KMS-11 (cell line): ENCODE data around the gene MMAA.
"Not testable (repeated sequence)": the region's sequence is repeated elsewhere in the genome, so short reads cannot be mapped to it uniquely, and the experiment has no call there.

Source experiments
- H2AFZ ChIP-seq: fragments of 200-600 bp; sonication (generic); 2 replicates; pipeline ENCODE4 v1.6.1; 2016; ENCODE audit warnings: antibody characterized with exemption, mixed run types, low read depth
- H3K27ac ChIP-seq: fragments of 200-600 bp; sonication (generic); 2 replicates; pipeline ENCODE4 v1.6.1; 2016; ENCODE audit warnings: mild to moderate bottlenecking, mixed run types
- H3K27me3 ChIP-seq: fragments of 200-600 bp; sonication (generic); 2 replicates; pipeline ENCODE4 v1.6.1; 2017; ENCODE audit warnings: mild to moderate bottlenecking, low read depth, mixed run types, moderate library complexity; ENCODE audit not compliant: insufficient read depth
- H3K36me3 ChIP-seq: fragments of 200-600 bp; sonication (generic); 2 replicates; pipeline ENCODE4 v1.6.1; 2017; ENCODE audit warnings: mild to moderate bottlenecking, mixed run types; ENCODE audit not compliant: insufficient read depth
- H3K4me1 ChIP-seq: fragments of 200-600 bp; sonication (generic); 2 replicates; pipeline ENCODE4 v1.6.1; 2016; ENCODE audit warnings: mild to moderate bottlenecking, low read depth, mixed run types; ENCODE audit not compliant: poor library complexity, severe bottlenecking
- H3K4me2 ChIP-seq: fragments of 200-600 bp; sonication (generic); 2 replicates; pipeline ENCODE4 v1.7.0; 2016; ENCODE audit warnings: mild to moderate bottlenecking, mixed run types
- H3K4me3 ChIP-seq: fragments of 200-600 bp; sonication (generic); IDR thresholded peaks from 2 replicates; pipeline ENCODE4 v1.6.1; 2017; ENCODE audit warnings: low read depth, low read length, mixed read lengths; ENCODE audit not compliant: insufficient read depth
- H3K79me2 ChIP-seq: fragments of 200-600 bp; sonication (generic); 2 replicates; pipeline ENCODE4 v1.6.1; 2016; ENCODE audit warnings: low read depth, mixed run types; ENCODE audit not compliant: insufficient read depth
- H3K9ac ChIP-seq: fragments of 200-600 bp; sonication (generic); 2 replicates; pipeline ENCODE4 v1.6.1; 2016; ENCODE audit warnings: mild to moderate bottlenecking, mixed run types
- H4K20me1 ChIP-seq: fragments of 200-600 bp; sonication (generic); 2 replicates; pipeline ENCODE4 v1.6.1; 2016; ENCODE audit warnings: mild to moderate bottlenecking, mixed run types; ENCODE audit not compliant: insufficient read depth
- TF ChIP-seq, protein P1 (sequence below): fragments of 200-600 bp; sonication (generic); conservative IDR thresholded peaks from 2 replicates; pipeline ENCODE4 v1.6.1; 2017; ENCODE audit warnings: low read depth, mild to moderate bottlenecking, antibody characterized with exemption, low read length, moderate library complexity, mixed read lengths

MMAA gene

DNA sequence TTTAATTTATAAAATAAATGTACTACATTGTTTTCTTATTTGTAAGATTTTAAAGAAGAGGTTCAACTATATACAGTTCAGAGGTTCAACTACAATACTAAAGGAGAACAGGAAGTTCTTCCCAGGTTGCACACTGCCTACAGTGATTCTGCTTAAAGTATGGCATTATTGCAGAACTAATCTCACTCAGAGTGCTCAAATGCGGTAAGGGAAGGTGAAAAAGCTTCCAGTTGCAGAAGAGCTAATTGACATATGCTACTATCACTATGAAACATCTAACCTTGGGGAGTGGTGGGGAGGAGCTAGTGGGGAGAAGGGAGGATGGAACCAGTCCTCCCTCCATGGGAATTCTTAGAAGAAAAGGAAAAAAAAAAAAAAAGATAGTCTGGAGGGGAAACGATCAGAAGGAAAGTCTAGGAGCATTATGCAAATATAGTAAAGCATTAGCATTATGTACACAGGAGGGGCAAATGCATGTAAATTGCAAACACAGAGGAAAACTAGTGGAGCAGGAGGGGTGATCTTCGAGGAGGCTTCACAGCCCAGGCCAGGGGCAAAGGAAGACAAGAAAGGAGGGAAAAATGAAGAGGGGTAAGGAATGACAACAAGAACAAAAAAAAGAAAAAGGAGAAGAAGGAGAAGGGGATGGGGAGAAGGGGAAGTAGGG is 32.0 kb upstream of the MMAA start:
- H3K79me2 ChIP-seq, result no peaks in the 10 kb centered on the region
- no peak overlapping the region for H3K4me3 ChIP-seq
- H3K4me2 ChIP-seq, result no peak overlapping the region
- TF ChIP-seq, protein P1, sequence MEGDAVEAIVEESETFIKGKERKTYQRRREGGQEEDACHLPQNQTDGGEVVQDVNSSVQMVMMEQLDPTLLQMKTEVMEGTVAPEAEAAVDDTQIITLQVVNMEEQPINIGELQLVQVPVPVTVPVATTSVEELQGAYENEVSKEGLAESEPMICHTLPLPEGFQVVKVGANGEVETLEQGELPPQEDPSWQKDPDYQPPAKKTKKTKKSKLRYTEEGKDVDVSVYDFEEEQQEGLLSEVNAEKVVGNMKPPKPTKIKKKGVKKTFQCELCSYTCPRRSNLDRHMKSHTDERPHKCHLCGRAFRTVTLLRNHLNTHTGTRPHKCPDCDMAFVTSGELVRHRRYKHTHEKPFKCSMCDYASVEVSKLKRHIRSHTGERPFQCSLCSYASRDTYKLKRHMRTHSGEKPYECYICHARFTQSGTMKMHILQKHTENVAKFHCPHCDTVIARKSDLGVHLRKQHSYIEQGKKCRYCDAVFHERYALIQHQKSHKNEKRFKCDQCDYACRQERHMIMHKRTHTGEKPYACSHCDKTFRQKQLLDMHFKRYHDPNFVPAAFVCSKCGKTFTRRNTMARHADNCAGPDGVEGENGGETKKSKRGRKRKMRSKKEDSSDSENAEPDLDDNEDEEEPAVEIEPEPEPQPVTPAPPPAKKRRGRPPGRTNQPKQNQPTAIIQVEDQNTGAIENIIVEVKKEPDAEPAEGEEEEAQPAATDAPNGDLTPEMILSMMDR, result no peak
- H4K20me1 ChIP-seq, result no peaks in the 10 kb centered on the region
- no peak overlapping the region for H3K9ac ChIP-seq
- no peaks in the 10 kb centered on the region for H3K27me3 ChIP-seq
- no peak overlapping the region for H2AFZ ChIP-seq
- no peaks in the 10 kb centered on the region for H3K36me3 ChIP-seq
- H3K27ac ChIP-seq, result no peak overlapping the region
- H3K4me1 ChIP-seq, result no peaks in the 10 kb centered on the region

- H4K20me1 ChIP-seq, H3K27ac ChIP-seq, H3K27me3 ChIP-seq, H3K4me3 ChIP-seq, H3K4me2 ChIP-seq, H3K36me3 ChIP-seq, H3K9ac ChIP-seq, H3K79me2 ChIP-seq, H3K4me1 ChIP-seq, H2AFZ ChIP-seq: not testable (repeated sequence)
Observed at GRCh38 chr4:145589381-145589780, 29.8 kb upstream of the MMAA start.

- Histone ChIP-seq H3K4me2 (no peak overlapping the region), H3K9ac (no peak overlapping the region), H3K79me2 (no peaks in the 10 kb centered on the region), H3K27ac (no peak overlapping the region), H2AFZ (no peak overlapping the region), H3K4me1 (no peaks in the 10 kb centered on the region), H3K27me3 (no peaks in the 10 kb centered on the region), H3K4me3 (no peak overlapping the region), H4K20me1 (no peaks in the 10 kb centered on the region), H3K36me3 (no peaks in the 10 kb centered on the region)
- TF ChIP-seq, protein P1, result no peak
Observed at GRCh38 chr4:145589916-145590702, 29.1 kb upstream of the MMAA start.

DNA sequence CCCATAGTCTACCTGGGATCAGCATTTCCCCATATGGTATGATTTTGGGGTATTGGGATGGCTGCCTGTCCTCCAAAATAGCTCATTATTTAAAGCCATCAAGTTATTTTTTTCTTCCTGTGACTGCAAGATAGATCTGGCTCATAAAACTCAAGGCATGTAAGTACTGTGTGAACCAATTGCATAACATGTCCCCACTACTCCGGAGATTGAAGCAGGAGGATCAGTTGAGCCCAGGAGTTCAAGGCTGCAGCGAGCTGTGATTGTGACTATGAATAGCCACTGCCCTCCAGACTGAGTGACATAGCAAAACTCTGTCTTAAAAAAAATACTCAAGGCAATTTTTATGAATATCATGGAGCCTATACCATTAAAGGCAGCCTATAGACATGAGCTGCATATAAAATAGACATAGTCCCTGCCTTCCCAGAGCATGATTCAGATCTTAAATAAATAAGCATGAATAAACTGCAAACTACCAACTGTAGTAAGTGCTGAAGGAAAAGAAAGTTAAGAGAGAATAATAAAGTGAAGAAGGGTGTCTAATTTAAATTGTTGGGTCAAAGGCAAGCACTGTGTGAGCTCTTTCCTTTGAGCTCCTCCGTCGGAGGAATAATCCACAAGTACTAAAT is 16.9 kb upstream of the MMAA start:
- TF ChIP-seq, protein P1, result no peak
- Histone ChIP-seq H3K4me3 (no peak overlapping the region), H3K27me3 (no peaks in the 10 kb centered on the region), H3K79me2 (no peaks in the 10 kb centered on the region), H4K20me1 (no peaks in the 10 kb centered on the region), H3K9ac (no peak overlapping the region), H3K27ac (no peak overlapping the region), H3K4me1 (no peaks in the 10 kb centered on the region), H3K4me2 (no peak overlapping the region), H3K36me3 (no peaks in the 10 kb centered on the region), H2AFZ (no peak overlapping the region)

- H3K36me3 ChIP-seq, result no peaks in the 10 kb centered on the region
- TF ChIP-seq, protein P1, result no peak
- H3K27ac ChIP-seq, result no peak overlapping the region
- H4K20me1 ChIP-seq, result no peaks in the 10 kb centered on the region
- no peaks in the 10 kb centered on the region for H3K4me1 ChIP-seq
- no peak overlapping the region for H3K9ac ChIP-seq
- H3K79me2 ChIP-seq, result no peaks in the 10 kb centered on the region
- no peaks in the 10 kb centered on the region for H3K27me3 ChIP-seq
- H3K4me2 ChIP-seq, result no peak overlapping the region
- no peak overlapping the region for H3K4me3 ChIP-seq
- no peak overlapping the region for H2AFZ ChIP-seq
Observed at GRCh38 chr4:145605941-145606340, 13.2 kb upstream of the MMAA start.
